ENCODE measurements around the gene HBEGF.

The HBEGF gene

GRCh38 chr5:140329739-140330481 lies 16.5 kb downstream of the HBEGF start:
- TF ChIP-seq CTCF (IDR thresholded peaks at IDR 0.05) = no peak

GRCh38 chr5:140328036-140328764 lies 18.2 kb downstream of the HBEGF start:
- no peak for TF ChIP-seq CTCF (IDR thresholded peaks at IDR 0.05)

GRCh38 chr5:140327589-140327988 lies 18.8 kb downstream of the HBEGF start:
- no peak for TF ChIP-seq CTCF (IDR thresholded peaks at IDR 0.05)

- no peak for TF ChIP-seq CTCF (IDR thresholded peaks at IDR 0.05)
These were observed 20.9 kb downstream of the HBEGF start for GRCh38 chr5:140325486-140325885.

- no peak for TF ChIP-seq CTCF (IDR thresholded peaks at IDR 0.05)
These were observed 21.7 kb downstream of the HBEGF start for GRCh38 chr5:140324617-140325241.

GRCh38 chr5:140324041-140324600 lies 22.3 kb downstream of the HBEGF start:
- no peak for TF ChIP-seq CTCF (IDR thresholded peaks at IDR 0.05)

Data from LNCAP (cell line).